PC-9 (cell line): ENCODE data around the gene LCP1. TPM values are rescaled to one million over a fixed set of nuclear protein-coding genes. Genes with fewer than 3 reads are reported as not detected.

Experiments
- BruUV-seq: library from RNA; stranded (reverse); fragments of 400-500 nt; replicated peaks from 2 replicates; lab custom pipeline; 2021; lab: Mats Ljungman, UMichigan
- CTCF ChIA-PET: fragments of 300-600 bp; sonication (Branson Sonifier 250); formaldehyde crosslinking; loops from one replicate; lab custom pipeline; 2022; ENCODE audit warnings: antibody characterized with exemption; lab: Charles Lee
- POLR2A ChIA-PET: fragments of 300-600 bp; sonication (Branson Sonifier 250); formaldehyde crosslinking; loops from one replicate; lab custom pipeline; 2022; ENCODE audit warnings: antibody characterized with exemption; ENCODE audit not compliant: unreplicated experiment; lab: Charles Lee
- DNase-seq, 2 experiments: peaks; one replicate each; pipeline versions ENCODE4 v3.0.0 to v3.0.0-alpha.2; 2015 to 2022; ENCODE audit warnings: mixed read lengths in 1 of 2
- H2AFZ ChIP-seq: fragments of 200-600 bp; sonication (generic); 2 replicates; pipeline ENCODE4 v1.8.1; 2017; ENCODE audit warnings: antibody characterized with exemption
- H3F3A ChIP-seq: fragments of 200-600 bp; sonication (generic); 2 replicates; pipeline ENCODE4 v1.8.1; 2017; ENCODE audit warnings: antibody characterized with exemption, mild to moderate bottlenecking, low read depth; ENCODE audit not compliant: insufficient read depth
- H3K27ac ChIP-seq: fragments of 200-600 bp; sonication (generic); 2 replicates; pipeline ENCODE4 v1.6.1; 2016; ENCODE audit warnings: mixed run types
- H3K27me3 ChIP-seq: fragments of 200-600 bp; sonication (generic); 2 replicates; pipeline ENCODE4 v1.6.1; 2016; ENCODE audit warnings: low read depth, mixed run types; ENCODE audit not compliant: insufficient read depth
- H3K36me3 ChIP-seq: fragments of 200-600 bp; sonication (generic); 2 replicates; pipeline ENCODE4 v1.6.1; 2016; ENCODE audit warnings: low read depth, mixed run types
- H3K4me1 ChIP-seq: fragments of 200-600 bp; sonication (generic); replicated peaks from 2 replicates; pipeline ENCODE4 v1.6.1; 2016; ENCODE audit warnings: mixed run types; ENCODE audit not compliant: insufficient read depth
- H3K4me2 ChIP-seq: fragments of 200-600 bp; sonication (generic); 2 replicates; pipeline ENCODE4 v1.6.1; 2017; ENCODE audit warnings: mixed run types
- H3K4me3 ChIP-seq: fragments of 200-600 bp; sonication (generic); 2 replicates; pipeline ENCODE4 v1.6.1; 2016; ENCODE audit warnings: mixed run types
- H3K79me2 ChIP-seq: fragments of 200-600 bp; sonication (generic); 2 replicates; pipeline ENCODE4 v1.6.1; 2017; ENCODE audit warnings: low read depth, mixed run types
- H3K9me2 ChIP-seq: fragments of 200-600 bp; sonication (generic); 2 replicates; pipeline ENCODE4 v1.8.1; 2017; ENCODE audit warnings: mild to moderate bottlenecking; ENCODE audit not compliant: insufficient read depth
- H3K9me3 ChIP-seq: fragments of 200-600 bp; sonication (generic); 2 replicates; pipeline ENCODE4 v1.8.1; 2016; ENCODE audit warnings: low read depth; ENCODE audit not compliant: insufficient read depth
- H4K20me1 ChIP-seq: fragments of 200-600 bp; sonication (generic); 2 replicates; pipeline ENCODE4 v1.8.1; 2017; ENCODE audit not compliant: insufficient read depth
- EZH2 ChIP-seq: fragments of 200-600 bp; sonication (generic); IDR thresholded peaks from 2 replicates; pipeline ENCODE4 v1.8.0; 2017; ENCODE audit warnings: antibody characterized with exemption, low read depth
- intact Hi-C: fragments of 100-400 bp; cut with micrococcal nuclease; formaldehyde crosslinking; loops from one replicate; pipeline ENCODE4 v1.10.0; 2022; ENCODE audit not compliant: unreplicated experiment
- total RNA-seq: library from RNA; stranded (reverse); gene quantifications from 2 replicates; pipeline ENCODE4 v1.2.3, GENCODE V29; 2021
- TF ChIP-seq, protein P1 (sequence below): fragments of 200-600 bp; sonication (generic); conservative IDR thresholded peaks from 2 replicates; pipeline ENCODE4 v1.6.1; 2017; ENCODE audit warnings: mixed run types, antibody characterized with exemption, mild to moderate bottlenecking, moderate library complexity

LCP1 gene
- total RNA-seq, 1 experiment from 2014 or later: 197 TPM

DNA sequence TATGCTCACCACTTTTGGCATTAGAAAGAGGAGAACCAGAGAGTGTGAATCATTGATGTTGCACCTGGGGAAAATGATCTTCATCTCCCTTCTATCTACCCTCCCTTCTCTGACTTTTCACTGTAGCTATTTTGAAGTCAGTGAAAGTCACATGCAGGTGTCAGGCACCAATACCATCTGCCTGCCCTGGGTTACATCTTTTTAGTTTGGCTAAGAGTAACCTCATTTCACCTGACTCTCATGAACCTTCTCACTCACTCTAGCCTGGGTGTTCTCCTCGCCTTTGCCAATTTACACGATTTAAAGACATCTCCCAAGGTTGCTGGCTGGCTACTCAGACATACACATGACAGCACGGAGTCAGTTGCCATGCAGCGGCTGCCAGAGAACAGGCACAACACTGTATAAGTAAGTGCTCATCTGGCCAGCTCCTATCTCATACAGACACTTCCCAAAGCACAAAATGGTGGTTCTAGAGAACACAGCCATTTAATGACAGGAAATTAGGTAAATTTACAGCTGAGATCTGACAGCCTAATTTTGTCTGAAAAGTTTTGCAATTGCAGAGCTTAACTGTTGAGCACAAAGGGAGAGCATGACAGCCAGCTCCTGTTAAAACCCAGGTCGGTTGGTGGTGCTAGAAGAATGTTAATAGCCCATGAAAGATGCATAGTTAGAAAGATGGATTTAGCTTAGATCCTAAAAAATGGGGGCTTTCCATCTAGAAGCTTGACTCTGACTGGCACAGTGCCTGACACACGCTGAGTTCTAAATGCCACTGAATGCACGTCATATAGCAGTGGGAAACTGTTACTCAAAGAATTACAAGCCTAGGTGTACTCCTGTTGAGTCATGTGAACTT lies 32.5 kb downstream of the LCP1 start:
- intact Hi-C loops: no loop called here
- no peak overlapping the region for H3K4me2 ChIP-seq

DNA sequence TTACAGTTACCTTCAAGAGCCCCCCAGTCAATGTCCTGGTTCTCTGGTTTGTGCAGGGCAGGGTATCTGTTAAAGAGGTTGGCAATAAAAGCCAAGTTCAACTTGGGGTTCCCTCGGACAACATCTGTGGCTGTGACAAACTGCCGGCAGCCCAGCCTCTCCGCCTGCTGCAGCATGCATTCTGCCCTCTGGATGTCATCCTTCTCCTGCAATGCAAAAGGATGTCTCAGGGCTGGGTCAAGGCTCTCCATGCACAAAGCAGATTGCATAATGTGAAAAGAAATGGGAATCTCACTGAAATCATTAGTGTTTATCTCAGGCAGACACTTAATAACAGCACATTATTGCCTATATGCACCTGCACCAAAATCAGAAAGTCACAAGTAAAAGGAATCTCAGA lies 35.1 kb downstream of the LCP1 start:
- POLR2A ChIA-PET: no interaction called here
- no peak for DNase-seq

More for the DNA sequence above, 32.5 kb downstream of the LCP1 start:
- H3K9me2 ChIP-seq: no peaks in the 10 kb centered on the region
- no peak for DNase-seq
- no peaks in the 10 kb centered on the region for H3K9me3 ChIP-seq
- H4K20me1 ChIP-seq: no peaks in the 10 kb centered on the region
- H3K4me1 ChIP-seq: no peaks in the 10 kb centered on the region
- H2AFZ ChIP-seq: no peak overlapping the region
- H3K27ac ChIP-seq: no peak overlapping the region
- ChIA-PET POLR2A (no interaction called here), CTCF (interaction anchor here (0.6 kb wide), 1 partner anchor 10 kb away, joined by 3 read pairs; no protein-coding TSS in a partner anchor)
- H3K4me3 ChIP-seq: no peak overlapping the region
- peaks cover 49% of the 10 kb centered on the region for H3K36me3 ChIP-seq
- no peaks in the 10 kb centered on the region for H3F3A ChIP-seq
- no peaks in the 10 kb centered on the region for H3K27me3 ChIP-seq
- no TSS peak for BruUV-seq
- H3K79me2 ChIP-seq: no peaks in the 10 kb centered on the region
- TF ChIP-seq, protein P1, sequence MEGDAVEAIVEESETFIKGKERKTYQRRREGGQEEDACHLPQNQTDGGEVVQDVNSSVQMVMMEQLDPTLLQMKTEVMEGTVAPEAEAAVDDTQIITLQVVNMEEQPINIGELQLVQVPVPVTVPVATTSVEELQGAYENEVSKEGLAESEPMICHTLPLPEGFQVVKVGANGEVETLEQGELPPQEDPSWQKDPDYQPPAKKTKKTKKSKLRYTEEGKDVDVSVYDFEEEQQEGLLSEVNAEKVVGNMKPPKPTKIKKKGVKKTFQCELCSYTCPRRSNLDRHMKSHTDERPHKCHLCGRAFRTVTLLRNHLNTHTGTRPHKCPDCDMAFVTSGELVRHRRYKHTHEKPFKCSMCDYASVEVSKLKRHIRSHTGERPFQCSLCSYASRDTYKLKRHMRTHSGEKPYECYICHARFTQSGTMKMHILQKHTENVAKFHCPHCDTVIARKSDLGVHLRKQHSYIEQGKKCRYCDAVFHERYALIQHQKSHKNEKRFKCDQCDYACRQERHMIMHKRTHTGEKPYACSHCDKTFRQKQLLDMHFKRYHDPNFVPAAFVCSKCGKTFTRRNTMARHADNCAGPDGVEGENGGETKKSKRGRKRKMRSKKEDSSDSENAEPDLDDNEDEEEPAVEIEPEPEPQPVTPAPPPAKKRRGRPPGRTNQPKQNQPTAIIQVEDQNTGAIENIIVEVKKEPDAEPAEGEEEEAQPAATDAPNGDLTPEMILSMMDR: no peak
- no peak for TF ChIP-seq EZH2

DNA sequence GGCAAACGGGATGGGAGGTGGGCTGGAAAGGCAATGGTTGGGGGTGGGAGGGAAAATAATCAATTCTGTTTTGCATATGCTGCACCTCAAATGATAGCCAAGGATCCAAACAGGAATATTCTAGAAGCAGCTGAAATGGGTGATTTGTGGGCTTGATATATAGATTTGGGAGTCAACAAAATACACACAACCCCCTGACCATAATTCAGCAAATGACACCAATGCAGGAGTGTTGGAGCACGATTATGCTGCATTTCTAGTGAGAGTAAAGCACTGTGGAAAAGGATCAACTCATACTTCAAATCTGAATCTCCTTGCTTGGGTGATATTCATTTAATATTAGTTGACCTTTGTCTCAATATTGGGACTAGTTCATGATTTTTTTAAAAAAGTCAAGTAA lies 36.0 kb downstream of the LCP1 start:
- Histone ChIP-seq H3K4me3 (no peak overlapping the region), H2AFZ (no peak overlapping the region), H3K4me1 (no peaks in the 10 kb centered on the region), H3K27ac (no peak overlapping the region), H3K9me2 (no peaks in the 10 kb centered on the region), H3K36me3 (peaks cover 44% of the 10 kb centered on the region), H3K79me2 (no peaks in the 10 kb centered on the region), H4K20me1 (no peaks in the 10 kb centered on the region), H3K4me2 (no peak overlapping the region), H3K9me3 (no peaks in the 10 kb centered on the region), H3F3A (peaks cover 3% of the 10 kb centered on the region), H3K27me3 (no peaks in the 10 kb centered on the region)
- POLR2A ChIA-PET: no interaction called here
- intact Hi-C loops: no loop called here
- DNase-seq: no peak
- CTCF ChIA-PET: no interaction called here
- BruUV-seq: no TSS peak
- TF ChIP-seq, protein P1: no peak
- TF ChIP-seq EZH2: no peak

More for the DNA sequence above, 35.1 kb downstream of the LCP1 start:
- no TSS peak for BruUV-seq
- H3K9me2 ChIP-seq: no peaks in the 10 kb centered on the region
- no peak overlapping the region for H3K27ac ChIP-seq
- H3K9me3 ChIP-seq: no peaks in the 10 kb centered on the region
- intact Hi-C loops: no loop called here
- H3K4me3 ChIP-seq: no peak overlapping the region
- H3F3A ChIP-seq: peaks cover 2% of the 10 kb centered on the region
- peaks cover 44% of the 10 kb centered on the region for H3K36me3 ChIP-seq
- H3K4me1 ChIP-seq: no peaks in the 10 kb centered on the region
- H3K27me3 ChIP-seq: no peaks in the 10 kb centered on the region
- TF ChIP-seq EZH2: no peak
- TF ChIP-seq, protein P1: no peak
- H3K79me2 ChIP-seq: no peaks in the 10 kb centered on the region
- H4K20me1 ChIP-seq: no peaks in the 10 kb centered on the region
- no peak overlapping the region for H2AFZ ChIP-seq
- CTCF ChIA-PET: no interaction called here
- no peak overlapping the region for H3K4me2 ChIP-seq
